OCI-LY3 (cell line): ENCODE data around the gene CNP.

Source experiments
- EZH2phosphoT487 ChIP-seq: fragments of 200-600 bp; shearing (Covaris generic); IDR thresholded peaks from 2 replicates; pipeline ENCODE4 v1.6.1; 2018; ENCODE audit warnings: antibody characterized with exemption, mixed run types, low read depth
- TF ChIP-seq, protein P1 (sequence below): fragments of 200-600, 300-600 bp; sonication (generic); IDR thresholded peaks from 2 replicates; pipeline ENCODE4 v1.5.1; 2014; ENCODE audit warnings: antibody characterized with exemption, low read length, low read depth

DNA sequence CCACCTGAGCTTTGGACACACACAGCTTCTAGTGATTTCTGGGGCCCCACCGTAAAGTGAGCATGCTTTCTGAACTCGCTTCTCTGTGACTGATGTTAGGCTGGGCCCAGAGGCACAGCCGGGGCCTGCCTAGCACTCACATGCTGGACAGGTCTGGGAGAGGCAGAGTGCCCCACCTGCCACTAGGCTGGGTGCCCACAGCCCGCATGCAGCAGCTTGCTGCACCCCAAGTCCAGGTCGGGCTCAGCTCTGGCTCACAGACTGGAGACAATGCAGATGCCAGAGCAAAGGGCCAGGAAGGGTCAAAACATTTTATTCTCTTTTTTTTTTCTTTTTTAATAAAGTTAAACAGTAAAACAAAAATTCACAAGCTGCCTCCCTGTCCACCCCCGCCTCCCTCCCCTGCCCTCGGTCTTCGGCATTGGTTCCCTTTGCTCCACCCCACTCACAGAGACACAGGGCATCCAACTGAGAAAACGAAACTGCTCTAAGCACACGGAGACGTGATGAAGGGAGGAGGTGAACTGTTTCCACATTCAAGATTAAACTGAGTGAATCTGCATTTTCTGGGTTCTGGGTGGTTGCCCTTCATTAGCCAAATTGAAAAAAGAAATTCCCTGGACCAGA lies 9.7 kb downstream of the CNP start:
- TF ChIP-seq, protein P1, sequence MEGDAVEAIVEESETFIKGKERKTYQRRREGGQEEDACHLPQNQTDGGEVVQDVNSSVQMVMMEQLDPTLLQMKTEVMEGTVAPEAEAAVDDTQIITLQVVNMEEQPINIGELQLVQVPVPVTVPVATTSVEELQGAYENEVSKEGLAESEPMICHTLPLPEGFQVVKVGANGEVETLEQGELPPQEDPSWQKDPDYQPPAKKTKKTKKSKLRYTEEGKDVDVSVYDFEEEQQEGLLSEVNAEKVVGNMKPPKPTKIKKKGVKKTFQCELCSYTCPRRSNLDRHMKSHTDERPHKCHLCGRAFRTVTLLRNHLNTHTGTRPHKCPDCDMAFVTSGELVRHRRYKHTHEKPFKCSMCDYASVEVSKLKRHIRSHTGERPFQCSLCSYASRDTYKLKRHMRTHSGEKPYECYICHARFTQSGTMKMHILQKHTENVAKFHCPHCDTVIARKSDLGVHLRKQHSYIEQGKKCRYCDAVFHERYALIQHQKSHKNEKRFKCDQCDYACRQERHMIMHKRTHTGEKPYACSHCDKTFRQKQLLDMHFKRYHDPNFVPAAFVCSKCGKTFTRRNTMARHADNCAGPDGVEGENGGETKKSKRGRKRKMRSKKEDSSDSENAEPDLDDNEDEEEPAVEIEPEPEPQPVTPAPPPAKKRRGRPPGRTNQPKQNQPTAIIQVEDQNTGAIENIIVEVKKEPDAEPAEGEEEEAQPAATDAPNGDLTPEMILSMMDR, result no peak
- no peak for TF ChIP-seq EZH2phosphoT487
